Endothelial cell (in vitro differentiated cells): ENCODE data around the gene ADGRV1. TPM values are rescaled to one million over a fixed set of nuclear protein-coding genes. Genes with fewer than 3 reads are reported as not detected.

ENCODE experiments used
- DNase-seq: peaks from one replicate; pipeline ENCODE4 v3.0.0; 2021; ENCODE audit warnings: low spot score
- H3K27ac Mint-ChIP-seq: one replicate; pipeline ENCODE4 v1.8.0; 2021; ENCODE audit warnings: mixed read lengths, inconsistent platforms; ENCODE audit not compliant: unreplicated experiment
- H3K27me3 Mint-ChIP-seq: one replicate; pipeline ENCODE4 v1.8.0; 2021; ENCODE audit warnings: mild to moderate bottlenecking, moderate library complexity, mixed read lengths, inconsistent platforms; ENCODE audit not compliant: unreplicated experiment
- H3K36me3 Mint-ChIP-seq: one replicate; pipeline ENCODE4 v1.8.0; 2021; ENCODE audit warnings: mild to moderate bottlenecking, low read depth, mixed read lengths, inconsistent platforms; ENCODE audit not compliant: unreplicated experiment
- H3K4me1 Mint-ChIP-seq: one replicate; pipeline ENCODE4 v1.8.0; 2021; ENCODE audit warnings: mild to moderate bottlenecking, mixed read lengths, inconsistent platforms; ENCODE audit not compliant: unreplicated experiment
- H3K4me3 Mint-ChIP-seq: one replicate; pipeline ENCODE4 v1.8.0; 2021; ENCODE audit warnings: mild to moderate bottlenecking, mixed read lengths, inconsistent platforms; ENCODE audit not compliant: unreplicated experiment
- H3K9me3 Mint-ChIP-seq: one replicate; pipeline ENCODE4 v1.8.0; 2021; ENCODE audit warnings: mixed read lengths, inconsistent platforms; ENCODE audit not compliant: unreplicated experiment
- CTCF ChIP-seq: fragments of 200-600 bp; sonication (generic); IDR thresholded peaks from one replicate; pipeline ENCODE4 v1.5.0; 2021; ENCODE audit warnings: antibody characterized with exemption; ENCODE audit not compliant: unreplicated experiment
- total RNA-seq: library from RNA; stranded (reverse); fragmentation: NEBNext Ultra II Directional; extraction: Animal tissue kit (Norgen Biotek cat#: 25700); gene quantifications from one replicate; pipeline ENCODE4 v1.2.1, GENCODE V29; 2021; ENCODE audit not compliant: unreplicated experiment

ADGRV1 gene
- total RNA-seq, 1 donor from 2014 or later = 23.1 TPM

GRCh38 chr5:90959262-90959661 lies 400.7 kb downstream of the ADGRV1 start:
- no peaks in the 10 kb centered on the region for H3K36me3 Mint-ChIP-seq
- H3K4me3 Mint-ChIP-seq = no peak overlapping the region
- DNase-seq = no peak
- H3K27ac Mint-ChIP-seq = no peak overlapping the region
- H3K4me1 Mint-ChIP-seq = peaks cover 4% of the 10 kb centered on the region
- no peak for TF ChIP-seq CTCF
- no peaks in the 10 kb centered on the region for H3K9me3 Mint-ChIP-seq
- H3K27me3 Mint-ChIP-seq = no peaks in the 10 kb centered on the region

- peaks cover 4% of the 10 kb centered on the region for H3K4me1 Mint-ChIP-seq
- H3K36me3 Mint-ChIP-seq = no peaks in the 10 kb centered on the region
- no peak for TF ChIP-seq CTCF
- no peak for DNase-seq
- no peaks in the 10 kb centered on the region for H3K9me3 Mint-ChIP-seq
- H3K27me3 Mint-ChIP-seq = no peaks in the 10 kb centered on the region
- H3K27ac Mint-ChIP-seq = no peak overlapping the region
- no peak overlapping the region for H3K4me3 Mint-ChIP-seq
Observed at GRCh38 chr5:90962481-90962880, 403.9 kb downstream of the ADGRV1 start.

DNA sequence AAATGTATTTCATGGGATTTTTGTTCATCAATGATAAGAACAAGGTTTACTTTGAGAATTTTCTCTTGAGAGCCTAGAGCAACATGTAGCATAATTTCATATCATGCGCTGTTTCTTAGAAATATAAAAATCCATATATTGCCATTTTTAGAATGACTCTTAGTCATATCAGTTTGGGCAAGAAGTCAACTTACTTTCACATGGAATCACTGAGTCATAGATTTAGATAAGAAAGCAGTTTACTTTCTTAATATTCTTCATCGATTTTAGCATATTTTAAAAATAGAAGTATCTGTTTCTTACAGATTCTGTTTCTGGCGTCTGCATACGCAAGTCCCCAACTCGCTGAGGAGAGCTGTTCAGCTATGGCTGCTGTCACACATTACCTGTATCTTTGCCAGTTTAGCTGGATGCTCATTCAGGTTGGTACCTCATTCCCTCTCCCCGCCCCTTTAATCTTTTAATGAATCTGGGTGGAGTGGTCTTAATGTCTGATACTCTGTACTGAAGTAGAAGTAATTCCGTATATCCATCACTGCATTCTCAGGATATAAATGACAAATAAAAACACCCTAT lies 406.6 kb downstream of the ADGRV1 start:
- H3K4me3 Mint-ChIP-seq = no peak overlapping the region
- no peak for DNase-seq
- no peak for TF ChIP-seq CTCF
- H3K4me1 Mint-ChIP-seq = peaks cover 4% of the 10 kb centered on the region
- peaks cover 1% of the 10 kb centered on the region for H3K27me3 Mint-ChIP-seq
- peaks cover 7% of the 10 kb centered on the region for H3K36me3 Mint-ChIP-seq
- peaks cover 4% of the 10 kb centered on the region for H3K9me3 Mint-ChIP-seq
- H3K27ac Mint-ChIP-seq = no peak overlapping the region

DNA sequence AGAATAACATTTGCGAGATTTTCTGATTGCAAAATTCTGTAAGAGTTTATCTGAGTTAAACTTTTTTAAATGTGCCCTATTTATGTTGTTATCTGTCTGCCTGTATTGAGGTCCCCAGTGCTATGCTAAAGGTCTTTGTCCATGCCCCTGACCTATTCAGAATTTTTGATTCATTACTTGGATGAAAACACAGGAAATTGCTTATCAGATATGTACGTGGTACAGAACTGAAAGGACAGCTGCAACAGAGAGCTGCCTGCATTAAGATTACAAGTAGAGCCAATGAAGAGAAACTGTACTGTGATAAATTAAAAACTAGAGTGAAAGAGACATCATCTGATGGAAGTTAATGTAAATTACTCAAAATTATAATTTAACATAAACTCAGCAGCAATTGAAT lies 408.8 kb downstream of the ADGRV1 start:
- Mint-ChIP-seq H3K36me3 (peaks cover 13% of the 10 kb centered on the region), H3K4me1 (peaks cover 4% of the 10 kb centered on the region), H3K27me3 (peaks cover 1% of the 10 kb centered on the region), H3K9me3 (peaks cover 4% of the 10 kb centered on the region), H3K27ac (no peak overlapping the region), H3K4me3 (no peak overlapping the region)
- no peak for TF ChIP-seq CTCF
- DNase-seq = no peak

DNA sequence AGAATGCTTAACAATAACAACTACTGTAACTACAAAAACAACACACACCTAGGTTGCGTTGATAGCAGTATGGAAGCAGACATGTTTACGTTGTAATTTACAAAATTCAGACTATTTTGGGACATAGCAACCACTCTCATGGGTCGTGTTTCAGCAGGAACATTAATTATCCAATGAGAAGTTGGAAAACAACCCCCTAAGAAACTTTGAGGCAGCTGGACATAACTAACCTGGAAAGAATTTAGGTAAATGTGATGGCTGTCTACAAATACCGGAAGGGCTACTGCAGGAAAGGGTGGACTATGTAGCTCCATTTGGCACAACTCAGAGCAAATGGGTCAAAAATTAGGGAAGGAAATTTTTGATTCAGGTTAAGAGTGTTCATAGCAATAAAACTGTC lies 409.3 kb downstream of the ADGRV1 start:
- Mint-ChIP-seq H3K4me1 (peaks cover 4% of the 10 kb centered on the region), H3K27me3 (peaks cover 1% of the 10 kb centered on the region), H3K4me3 (no peak overlapping the region), H3K36me3 (peaks cover 13% of the 10 kb centered on the region), H3K9me3 (peaks cover 4% of the 10 kb centered on the region), H3K27ac (no peak overlapping the region)
- no peak for TF ChIP-seq CTCF
- no peak for DNase-seq
